NCI-H1694 treated with DMSO at 0.1 percent for 48 hours (cell line): ENCODE data around the gene DTWD2.
"Not testable (repeated sequence)": the region's sequence is repeated elsewhere in the genome, so short reads cannot be mapped to it uniquely, and the experiment has no call there.

Experiments used
- DNase-seq: peaks from one replicate; lab custom pipeline; 2025; lab: John Stamatoyannopoulos, UW

DTWD2 gene

DNA sequence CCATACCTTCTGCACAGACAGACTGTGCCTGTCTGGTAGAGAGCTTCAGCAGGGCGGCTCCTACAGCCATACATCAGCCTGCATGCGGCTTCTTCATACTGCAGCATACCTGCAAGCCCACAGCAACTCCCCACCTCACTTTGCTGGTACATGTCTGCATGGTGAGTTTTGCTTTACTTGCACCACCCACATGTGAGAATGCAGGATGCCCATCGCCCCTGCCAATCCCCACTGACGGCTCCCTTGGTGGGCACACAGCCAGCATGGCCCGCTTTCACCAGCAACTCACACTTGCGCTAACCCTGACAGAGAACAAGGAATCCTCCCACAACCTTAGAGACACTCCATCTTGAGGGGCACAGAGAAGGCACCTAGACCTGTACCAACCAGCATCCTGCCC lies 114.9 kb downstream of the DTWD2 start:
- no peak for DNase-seq

- DNase-seq: no peak
Measured at GRCh38 chr5:118863345-118863744, 125.0 kb downstream of the DTWD2 start.

- no peak for DNase-seq
Measured at GRCh38 chr5:118862596-118862995, 125.8 kb downstream of the DTWD2 start.

DNA sequence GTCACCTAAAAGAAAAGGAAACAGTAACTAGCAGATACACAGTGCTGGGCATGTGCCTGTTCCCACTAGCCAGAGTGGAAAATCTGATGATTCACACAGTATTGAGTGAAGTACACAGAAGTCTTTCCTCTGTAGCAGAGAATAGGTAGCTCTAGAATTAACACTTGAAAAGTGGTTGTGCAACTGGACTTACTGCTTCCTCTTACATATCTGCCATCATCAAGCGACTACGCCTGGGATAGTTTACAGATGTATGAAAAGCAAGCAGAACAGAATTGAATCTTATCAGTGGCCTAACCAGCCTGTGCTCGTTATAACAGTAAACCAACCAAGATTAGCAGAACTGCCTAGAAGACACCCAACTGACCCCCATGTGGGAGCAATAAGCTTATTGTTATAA lies 130.6 kb downstream of the DTWD2 start:
- DNase-seq: no peak

DNA sequence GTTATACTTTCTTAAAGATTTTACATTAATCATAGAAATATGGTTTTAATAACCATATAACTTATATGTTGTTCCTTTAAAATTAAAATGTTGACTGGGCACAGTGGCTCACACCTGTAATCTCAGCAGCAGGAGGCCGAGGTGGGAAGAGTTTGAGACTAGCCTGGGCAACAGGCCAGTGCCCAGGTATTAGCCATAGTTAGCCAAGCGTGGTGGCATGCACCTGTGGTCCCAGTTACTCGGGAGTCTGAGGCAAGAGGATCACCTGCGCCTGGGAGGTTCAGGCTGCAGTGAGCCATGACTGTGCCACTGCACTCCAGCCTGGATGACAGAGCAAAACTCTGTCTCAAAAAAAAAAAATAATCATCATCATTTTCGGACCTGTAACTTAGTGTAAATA lies 133.5 kb downstream of the DTWD2 start:
- DNase-seq: no peak

GRCh38 chr5:118851785-118852184 lies 136.6 kb downstream of the DTWD2 start:
- not testable (repeated sequence) for DNase-seq

DNA sequence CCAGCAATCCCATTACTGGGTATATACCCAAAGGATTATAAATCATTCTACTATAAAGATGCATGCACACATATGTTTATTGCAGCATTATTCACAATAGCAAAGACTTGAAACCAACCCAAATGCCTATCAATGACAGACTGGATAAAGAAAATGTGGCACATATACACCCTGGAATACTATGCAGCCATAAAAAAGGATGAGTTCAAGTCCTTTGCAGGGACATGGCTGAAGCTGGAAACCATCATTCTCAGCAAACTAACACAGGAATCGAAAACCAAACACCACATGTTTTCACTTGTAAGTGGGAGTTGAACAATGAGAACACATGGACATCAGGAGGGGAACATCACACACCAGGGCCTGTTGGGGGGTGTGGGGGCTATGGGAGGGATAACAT lies 138.8 kb downstream of the DTWD2 start:
- DNase-seq: not testable (repeated sequence)

- no peak for DNase-seq
Measured at GRCh38 chr5:118844351-118844750, 144.0 kb downstream of the DTWD2 start.

DNA sequence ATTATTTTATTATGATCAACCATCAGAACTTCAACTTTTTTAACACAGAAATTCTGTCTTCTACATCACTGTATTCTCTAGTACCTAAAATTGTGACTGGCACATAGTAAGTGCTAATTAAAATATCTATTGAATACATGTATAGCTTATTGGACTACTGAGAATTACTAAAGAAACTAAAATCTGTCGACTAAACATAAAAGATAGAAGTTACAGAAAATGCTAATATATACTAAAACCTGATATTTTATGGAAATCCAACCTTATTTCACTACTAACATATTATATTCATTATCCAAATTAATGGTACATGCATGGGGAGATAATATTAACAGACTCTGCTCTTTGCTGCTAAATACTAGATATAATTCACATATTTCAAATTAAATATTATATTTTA lies 153.6 kb downstream of the DTWD2 start:
- no peak for DNase-seq

DNA sequence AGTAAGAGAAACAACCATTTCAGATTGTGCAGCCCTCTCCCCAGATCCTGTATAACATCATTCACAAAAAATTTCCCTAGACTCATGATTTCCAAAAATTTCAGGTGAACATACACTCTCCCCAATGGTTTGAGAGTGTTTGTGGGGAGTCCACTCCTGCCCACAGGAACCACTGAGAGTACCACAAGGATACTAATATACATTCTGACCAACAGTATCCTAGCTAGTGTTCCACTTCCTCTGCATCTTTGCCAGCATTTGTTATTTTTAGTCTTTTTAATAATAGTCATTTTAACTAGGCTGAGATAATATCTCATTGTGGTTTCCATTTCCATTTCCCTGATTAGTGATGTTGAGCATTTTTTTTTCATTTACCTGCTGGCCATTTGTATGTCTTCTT lies 155.4 kb downstream of the DTWD2 start:
- no peak for DNase-seq

DNA sequence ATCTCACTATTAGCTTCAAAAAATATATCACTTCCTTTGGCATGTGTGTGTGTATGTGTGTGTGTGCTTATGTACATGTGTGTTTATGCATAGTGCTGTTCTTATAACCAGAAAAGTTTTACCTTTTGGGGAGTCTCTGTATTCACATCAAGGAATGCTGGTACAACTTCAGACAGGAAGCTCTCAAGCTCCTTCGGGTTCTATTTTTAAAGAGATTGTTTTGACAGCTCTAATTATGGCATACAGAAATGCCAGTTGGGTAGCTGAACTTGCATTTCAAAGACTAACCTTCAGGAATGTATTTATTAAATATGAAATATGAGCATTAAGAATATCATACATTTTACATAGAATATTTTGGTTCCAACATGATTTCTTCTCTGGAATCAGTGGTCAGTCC lies 163.1 kb downstream of the DTWD2 start:
- no peak for DNase-seq

DNA sequence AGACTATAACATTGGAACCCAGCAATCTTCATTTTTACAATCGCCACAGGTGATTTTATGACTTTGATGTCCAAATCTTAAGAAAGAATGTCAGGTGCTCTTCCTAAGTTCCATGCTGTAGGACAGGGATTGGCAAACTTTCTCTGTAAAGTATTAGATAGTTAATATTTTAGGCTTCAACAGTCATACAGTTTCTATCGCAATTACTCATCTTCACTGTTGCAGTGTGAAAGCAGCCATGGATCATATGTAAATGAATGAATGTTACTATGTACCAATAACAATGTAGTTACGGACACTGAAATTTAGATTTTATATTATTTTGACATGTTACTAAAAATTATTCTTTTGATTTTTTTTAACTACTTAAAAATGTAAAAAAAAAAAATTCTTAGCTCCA lies 169.7 kb downstream of the DTWD2 start:
- no peak for DNase-seq

DNA sequence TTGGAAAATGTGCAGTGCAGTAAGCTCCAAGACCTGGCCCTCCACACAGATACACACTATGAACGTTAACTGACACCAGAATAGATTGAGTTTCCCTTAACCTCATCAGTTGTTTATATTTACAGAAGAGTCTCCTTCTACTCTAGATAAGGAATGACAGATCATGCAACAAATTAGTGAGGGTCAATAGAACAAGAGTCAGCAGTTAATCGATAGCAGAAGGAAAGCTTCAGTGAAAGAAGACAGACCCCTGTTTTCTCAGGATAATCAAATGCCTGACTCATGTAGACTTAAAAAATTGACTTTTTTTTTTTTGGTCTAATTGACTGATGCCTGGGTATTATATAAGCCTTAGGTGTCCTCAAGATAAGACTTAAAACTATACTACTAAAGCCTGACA lies 179.9 kb downstream of the DTWD2 start:
- DNase-seq: no peak

GRCh38 chr5:118806571-118806970 lies 181.8 kb downstream of the DTWD2 start:
- DNase-seq: no peak

- DNase-seq: no peak
Measured at GRCh38 chr5:118802335-118802734, 186.0 kb downstream of the DTWD2 start.

GRCh38 chr5:118796081-118796480 lies 192.3 kb downstream of the DTWD2 start:
- no peak for DNase-seq

GRCh38 chr5:118794281-118794680 lies 194.1 kb downstream of the DTWD2 start:
- no peak for DNase-seq

DNA sequence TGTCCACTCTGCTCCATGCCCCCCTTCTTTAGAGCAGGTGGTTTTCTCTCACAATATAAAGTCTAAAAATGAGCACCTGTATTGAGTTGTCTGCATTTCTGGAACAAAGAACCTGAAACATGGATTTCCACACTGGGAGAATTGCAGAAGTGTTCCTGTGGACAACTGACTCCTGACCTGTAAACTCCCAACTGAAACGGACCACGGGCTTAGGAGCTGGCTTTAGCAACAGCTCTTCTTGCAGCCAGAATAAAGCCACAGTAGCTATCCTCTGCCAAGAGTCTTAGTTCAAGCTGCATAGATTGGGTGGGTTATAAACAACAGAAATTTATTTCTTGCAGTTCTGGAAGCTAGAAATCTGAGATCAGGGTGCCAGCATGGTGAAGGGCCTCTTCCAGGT lies 194.7 kb downstream of the DTWD2 start:
- DNase-seq: no peak

DNA sequence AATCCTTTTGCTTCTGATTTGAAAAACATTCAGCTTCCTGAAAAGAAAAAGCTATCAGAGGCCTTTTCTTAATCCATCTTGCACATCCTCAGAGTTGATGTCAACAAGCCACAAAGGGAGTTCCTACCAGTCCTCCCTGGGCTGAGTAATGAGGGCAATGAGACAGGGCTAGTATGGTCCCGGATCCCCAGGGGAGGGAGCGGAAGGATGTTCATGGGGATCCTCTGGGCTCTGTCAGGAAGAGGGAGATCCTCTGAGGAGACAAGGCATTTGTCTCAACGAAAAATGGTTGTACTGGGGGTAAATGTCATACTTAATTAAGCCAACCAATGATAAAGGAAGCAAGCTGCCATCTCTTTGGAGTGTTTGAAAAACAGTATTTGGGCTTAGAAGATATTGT lies 195.3 kb downstream of the DTWD2 start:
- no peak for DNase-seq

DNA sequence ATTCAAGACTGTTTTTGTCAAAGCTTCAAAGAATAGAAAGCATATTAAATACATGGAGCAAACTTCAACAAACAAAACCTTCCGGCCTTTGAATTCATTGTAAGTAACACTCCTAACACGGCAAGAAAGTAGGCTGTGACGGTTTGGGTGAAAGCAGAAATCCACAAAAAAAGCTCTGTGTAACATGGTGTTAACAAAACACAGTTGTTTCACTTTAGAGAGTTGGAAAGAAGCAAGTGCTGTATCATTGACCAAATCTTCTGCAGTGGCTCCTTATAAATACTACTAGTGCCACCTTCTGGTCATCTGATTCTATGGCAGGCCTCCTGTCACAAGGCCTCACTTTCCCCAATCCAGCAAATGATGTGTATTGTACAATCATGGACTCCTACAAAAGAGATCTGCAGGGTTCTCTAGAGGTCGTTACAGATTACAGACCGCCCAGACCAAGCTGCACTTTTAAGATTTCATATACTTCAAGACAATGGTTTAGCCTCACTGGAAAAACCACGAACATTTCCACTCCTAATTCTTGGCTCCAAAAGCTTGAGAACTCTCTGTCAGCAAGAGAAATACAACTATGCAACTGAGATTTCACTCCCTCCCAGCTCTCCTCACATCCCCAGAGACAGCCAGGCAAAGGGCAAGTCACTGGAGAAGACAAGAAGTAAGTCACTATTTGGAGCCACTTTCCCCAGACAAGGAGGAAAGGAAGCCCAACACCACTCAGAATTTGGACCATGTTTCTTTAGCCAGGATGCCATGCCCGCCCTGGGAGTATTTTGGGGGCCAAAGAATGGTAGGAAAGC lies 196.2 kb downstream of the DTWD2 start:
- DNase-seq: peak; percentile 70

DNA sequence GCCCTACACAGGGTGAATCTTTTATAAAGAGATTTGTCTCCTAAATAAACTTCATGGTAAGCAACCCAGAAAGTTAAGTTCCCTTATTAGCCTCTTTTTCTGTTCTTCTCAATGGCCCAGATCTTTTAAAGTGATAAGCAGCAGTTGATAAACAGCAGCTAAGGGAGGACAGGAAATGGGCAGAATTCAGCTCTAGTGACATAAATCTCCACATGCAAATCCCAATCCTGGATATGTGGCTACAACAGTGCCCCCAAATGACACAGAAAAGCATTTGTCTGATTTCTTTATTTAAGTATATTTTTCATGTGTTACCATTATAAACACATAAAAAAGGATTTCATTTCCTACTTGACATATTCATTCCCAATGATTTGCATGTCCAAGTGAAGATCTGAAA lies 199.0 kb downstream of the DTWD2 start:
- DNase-seq: no peak

- no peak for DNase-seq
Measured at GRCh38 chr5:118788351-118788750, 200.0 kb downstream of the DTWD2 start.
